Stimulated activated CD4-positive, alpha-beta T cell treated with anti-CD3 and anti-CD28 coated beads, Interleukin-15, amount 100 ng/mL, for 24 hours (primary cell): ENCODE results near the gene NUBPL.
"Not testable (repeated sequence)": the region's sequence is repeated elsewhere in the genome, so short reads cannot be mapped to it uniquely, and the experiment has no call there.

Experiments used
- DNase-seq: peaks from one replicate; pipeline ENCODE4 v3.0.0-alpha.2; 2020

Gene NUBPL

DNA sequence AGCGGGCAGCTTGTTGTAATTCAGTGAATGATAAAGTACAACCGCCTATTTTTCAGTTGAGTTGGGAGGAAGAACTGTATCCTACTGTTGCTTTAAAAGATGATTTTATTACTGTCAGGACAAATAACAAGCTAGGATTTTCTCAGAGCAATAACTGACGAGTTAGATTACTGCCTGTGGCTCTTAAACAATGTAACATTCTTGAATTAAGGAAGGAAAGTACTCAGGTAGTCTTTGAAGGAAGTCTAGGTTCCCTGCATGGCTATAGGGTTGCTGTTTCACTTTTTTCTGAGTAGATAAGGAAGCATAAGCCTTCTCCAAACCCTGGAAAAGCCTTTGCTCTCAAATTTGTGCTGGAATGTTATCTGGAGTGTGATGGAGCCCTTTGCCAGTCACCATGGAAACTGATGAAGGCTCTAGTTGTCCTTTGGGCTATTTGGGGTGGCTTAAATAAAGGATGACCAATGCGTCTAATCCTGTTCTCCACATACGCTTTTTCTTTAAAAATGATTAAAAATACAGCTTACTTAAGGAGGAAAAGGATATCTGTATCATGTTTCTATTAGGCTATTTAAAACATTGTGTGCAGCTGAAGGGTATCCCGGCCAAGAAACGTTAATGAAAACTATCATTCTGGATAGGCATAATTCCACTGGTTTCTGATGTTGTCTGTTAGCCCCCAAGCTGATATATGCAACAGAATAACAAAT, 17.7 kb downstream of the NUBPL start:
- no peak for DNase-seq

DNA sequence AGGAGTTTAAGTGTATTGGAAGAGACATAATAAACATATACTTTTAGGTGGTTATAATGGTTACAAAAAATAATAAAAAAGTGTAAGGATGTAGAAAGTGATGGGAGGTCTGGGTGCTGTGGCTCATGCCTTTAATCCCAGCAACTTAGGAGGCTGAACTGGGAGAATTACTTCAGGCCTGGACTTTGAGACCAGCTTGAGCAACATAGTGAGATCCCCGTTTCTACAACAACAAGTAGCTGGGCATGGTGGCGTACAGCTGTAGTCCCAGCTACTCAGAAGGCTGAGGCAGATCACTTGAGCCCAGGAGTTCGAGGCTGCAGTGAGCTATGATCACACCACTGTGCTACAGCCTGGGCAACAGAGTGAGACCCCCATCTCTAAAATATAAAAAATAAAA, 19.0 kb downstream of the NUBPL start:
- no peak for DNase-seq

DNA sequence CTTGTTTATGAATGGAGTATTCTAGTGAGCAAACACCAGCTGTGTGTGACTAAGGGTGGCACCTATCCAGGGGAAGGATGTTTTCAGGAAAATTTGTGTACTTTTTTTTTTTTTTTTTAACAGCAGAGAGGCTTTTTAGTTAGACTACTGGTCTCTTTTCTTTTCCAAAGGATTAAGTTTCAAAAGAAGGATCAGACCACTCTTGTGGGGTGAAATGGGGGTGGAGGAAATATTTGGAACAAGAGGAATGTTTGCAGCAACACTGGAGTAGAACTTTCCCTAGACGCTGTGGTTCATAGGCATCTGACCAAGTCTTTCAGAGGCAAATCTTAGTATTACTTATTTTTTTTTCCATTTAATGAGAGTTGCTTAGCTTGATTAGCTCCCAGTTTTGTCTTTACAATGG, 21.1 kb downstream of the NUBPL start:
- DNase-seq, result no peak

DNA sequence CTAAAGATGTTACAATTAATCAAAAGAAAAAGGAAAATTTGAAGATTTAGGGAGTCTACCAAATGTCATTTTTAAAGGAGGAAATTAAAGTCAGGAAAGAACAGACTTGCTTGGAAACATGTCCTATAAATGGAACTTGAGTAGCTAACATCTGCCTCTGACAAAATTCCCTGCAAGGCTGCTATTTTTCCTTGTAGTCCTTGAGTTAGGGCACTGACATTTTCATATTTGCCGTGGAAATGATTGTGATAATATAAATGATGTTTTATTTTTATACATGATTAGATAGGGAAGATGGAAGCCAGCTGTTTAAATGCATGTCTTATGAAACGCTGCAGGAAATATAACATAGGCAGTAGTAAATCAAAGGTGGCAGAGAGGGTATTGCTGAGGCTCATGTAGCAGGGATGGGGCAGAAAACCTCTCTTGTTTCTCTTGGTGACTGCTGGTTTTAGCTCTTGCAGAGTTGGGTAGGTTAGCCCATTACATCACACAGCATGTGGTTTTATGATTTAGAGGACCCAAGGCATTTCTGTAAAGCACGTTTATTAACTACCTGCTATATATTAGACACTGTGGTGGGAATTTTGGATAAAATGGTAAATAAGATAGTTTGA, 21.7 kb downstream of the NUBPL start:
- DNase-seq, result no peak

DNA sequence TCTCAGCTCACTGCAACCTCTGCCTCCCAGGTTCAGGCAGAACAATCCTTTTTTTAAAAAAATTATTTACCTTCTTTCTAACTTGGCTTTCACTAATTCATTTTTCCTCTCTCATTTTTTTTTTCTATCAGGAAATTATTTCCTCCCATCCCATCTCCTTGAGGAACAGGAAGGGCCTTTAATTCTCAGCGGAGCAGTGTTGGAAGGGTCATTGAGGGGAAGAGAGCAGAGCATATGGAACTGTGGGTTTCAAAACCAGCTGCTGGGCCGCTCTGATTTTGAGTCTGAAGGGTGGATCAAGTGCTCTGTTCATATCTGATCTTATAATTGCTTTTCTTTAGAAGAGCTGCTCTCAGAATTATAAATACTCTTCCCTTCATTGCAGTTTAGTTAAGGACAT, 29.0 kb downstream of the NUBPL start:
- DNase-seq, result no peak

- DNase-seq, result no peak
Observed at GRCh38 chr14:31592122-31592521, 30.9 kb downstream of the NUBPL start.

- DNase-seq, result no peak
Observed at GRCh38 chr14:31592631-31593030, 31.4 kb downstream of the NUBPL start.

GRCh38 chr14:31596342-31597095, 35.3 kb downstream of the NUBPL start:
- DNase-seq, result no peak

GRCh38 chr14:31605702-31606101, 44.5 kb downstream of the NUBPL start:
- DNase-seq, result no peak

DNA sequence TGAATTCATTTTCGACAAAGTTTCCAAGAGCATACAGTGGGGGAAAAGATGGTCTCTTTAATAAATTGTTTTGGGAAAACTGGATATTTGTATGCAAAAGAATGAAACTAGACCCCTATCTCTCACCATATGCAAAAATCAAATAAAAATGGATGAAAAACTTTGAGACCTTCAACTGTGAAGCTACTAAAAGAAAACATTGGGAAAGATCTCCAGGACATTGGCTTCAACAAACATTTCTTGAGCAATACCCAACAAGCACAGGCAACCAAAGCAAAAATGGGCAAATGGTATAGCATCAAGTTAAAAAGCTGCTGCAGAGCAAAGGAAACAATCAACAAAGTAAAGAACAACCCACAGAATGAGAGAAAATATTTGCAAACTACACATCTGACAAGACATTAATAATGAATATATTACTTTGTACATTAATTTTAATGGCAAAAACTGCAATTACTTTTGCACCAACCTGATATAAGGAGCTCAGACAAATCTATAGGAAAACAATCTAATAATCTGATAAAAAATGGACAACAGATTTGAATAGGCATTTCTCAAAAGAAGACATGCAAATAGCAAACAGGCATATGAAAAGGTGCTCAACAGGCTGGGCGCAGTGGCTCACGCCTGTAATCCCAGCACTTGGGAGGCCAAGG, 50.7 kb downstream of the NUBPL start:
- DNase-seq, result no peak

- no peak for DNase-seq
Observed at GRCh38 chr14:31613188-31613587, 52.0 kb downstream of the NUBPL start.

DNA sequence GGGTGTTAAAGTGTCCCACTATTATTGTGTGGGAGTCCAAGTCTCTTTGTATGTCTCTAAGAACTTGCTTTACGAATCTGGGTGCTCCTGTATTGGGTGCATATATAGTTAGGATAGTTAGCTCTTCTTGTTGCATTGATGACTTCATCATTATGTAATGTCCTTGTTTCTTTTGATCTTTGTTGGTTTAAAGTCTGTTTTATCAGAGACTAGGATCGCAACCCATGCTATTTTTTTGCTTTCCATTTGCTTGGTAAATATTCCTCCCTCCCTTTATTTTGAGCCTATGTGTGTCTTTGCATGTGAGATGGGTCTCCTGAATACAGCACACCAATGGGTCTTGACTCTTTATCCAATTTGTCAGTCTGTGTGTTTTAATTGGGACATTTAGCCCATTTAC, 57.7 kb downstream of the NUBPL start:
- DNase-seq, result not testable (repeated sequence)

- no peak for DNase-seq
Observed at GRCh38 chr14:31619440-31619839, 58.2 kb downstream of the NUBPL start.

- DNase-seq, result not testable (repeated sequence)
Observed at GRCh38 chr14:31620898-31621297, 59.7 kb downstream of the NUBPL start.

DNA sequence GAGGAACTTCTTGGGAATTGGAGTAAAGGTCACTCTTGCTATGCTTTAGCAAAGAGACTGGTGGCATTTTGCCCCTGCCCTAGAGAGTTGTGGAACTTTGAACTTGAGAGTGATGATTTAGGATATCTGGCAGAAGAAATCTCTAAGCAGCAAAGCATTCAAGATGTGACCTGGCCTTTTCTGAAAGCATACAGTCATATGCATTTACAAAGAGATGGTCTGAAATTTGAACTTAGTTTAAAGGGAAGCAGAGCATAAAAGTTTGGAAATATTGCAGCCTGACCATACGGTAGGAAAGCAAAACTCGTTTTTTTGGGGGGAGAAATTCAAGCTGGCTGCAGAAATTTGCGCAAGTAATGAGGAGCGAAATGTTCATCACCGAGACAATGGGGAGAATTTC, 60.9 kb downstream of the NUBPL start:
- no peak for DNase-seq

GRCh38 chr14:31652900-31653299, 91.7 kb downstream of the NUBPL start:
- DNase-seq, result not testable (repeated sequence)

- no peak for DNase-seq
Observed at GRCh38 chr14:31657917-31658316, 96.7 kb downstream of the NUBPL start.

DNA sequence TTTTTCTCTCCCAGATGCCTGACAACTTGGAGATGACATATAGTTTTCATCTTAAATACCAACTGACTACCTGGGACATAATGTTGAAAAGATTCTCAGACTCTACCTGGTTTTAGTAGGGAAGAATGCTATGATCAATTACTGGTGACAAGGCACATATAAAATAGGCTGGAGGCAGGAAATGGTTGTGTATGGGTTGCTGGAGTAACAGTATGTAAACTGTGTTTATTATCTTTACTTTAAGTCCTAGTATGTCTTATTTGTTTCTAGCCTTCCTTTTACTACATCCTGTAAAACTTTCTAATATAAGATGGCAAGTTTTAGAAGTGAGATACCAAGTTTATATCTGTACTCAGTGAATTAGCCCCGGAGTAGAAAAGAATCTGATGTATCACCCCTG, 98.1 kb downstream of the NUBPL start:
- no peak for DNase-seq

DNA sequence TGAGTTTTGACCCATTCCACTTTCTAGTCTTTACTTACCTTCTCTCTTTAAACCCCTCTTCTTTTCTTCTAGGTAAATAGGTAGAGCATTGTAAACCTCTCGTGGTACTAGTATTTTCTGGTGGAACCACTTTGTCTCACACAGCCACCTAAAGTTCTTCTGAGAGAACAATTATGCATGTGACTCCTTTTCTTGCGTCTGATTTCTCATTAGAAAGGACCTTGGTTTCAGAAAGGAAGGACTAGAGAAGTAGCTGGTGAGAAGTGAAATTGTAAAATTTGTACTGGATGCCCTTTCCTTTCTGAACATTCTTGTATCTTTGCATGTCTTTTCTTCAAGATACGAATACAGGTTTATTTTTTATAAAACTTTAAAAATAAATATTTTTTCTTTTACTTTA, 99.0 kb downstream of the NUBPL start:
- DNase-seq, result no peak

DNA sequence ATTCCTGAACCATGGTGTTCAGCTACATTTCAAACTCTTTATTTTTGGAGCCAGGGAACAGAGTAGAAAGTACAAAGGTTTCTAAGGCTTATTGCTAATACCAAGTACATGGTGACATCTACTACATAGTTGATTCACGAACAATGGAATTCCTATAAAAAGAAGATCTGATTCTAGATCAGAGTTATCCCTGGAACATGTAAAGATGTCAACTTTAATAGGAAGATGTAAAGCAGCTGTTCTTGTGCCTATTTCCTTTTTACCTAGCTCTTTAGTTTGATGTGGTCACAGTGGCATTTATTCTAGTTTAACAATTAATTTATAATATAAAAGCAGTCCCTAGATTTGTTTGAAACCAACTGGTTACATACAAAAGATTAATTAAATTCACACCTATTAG, 99.5 kb downstream of the NUBPL start:
- no peak for DNase-seq

- DNase-seq, result no peak
Observed at GRCh38 chr14:31668348-31668747, 107.1 kb downstream of the NUBPL start.

DNA sequence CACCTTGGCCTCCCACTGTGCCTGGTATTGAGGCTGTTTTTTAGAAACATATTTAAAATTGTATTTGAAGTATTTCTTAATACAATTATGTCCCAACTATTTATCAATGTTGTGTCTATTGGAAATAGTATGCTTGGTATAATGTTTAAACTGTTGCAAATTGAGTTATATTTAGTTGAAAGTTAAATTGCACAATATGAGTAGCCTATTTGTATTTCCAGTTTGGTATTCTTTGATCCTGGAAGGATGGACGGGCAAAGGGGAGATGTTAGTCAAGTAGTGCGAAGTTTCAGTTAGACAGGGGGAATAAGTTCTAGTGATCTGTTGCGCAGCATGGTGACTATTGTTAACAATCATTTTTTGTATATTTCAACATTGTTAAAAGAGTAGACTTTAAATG, 111.5 kb downstream of the NUBPL start:
- DNase-seq, result no peak

- no peak for DNase-seq
Observed at GRCh38 chr14:31677052-31677451, 115.8 kb downstream of the NUBPL start.

DNA sequence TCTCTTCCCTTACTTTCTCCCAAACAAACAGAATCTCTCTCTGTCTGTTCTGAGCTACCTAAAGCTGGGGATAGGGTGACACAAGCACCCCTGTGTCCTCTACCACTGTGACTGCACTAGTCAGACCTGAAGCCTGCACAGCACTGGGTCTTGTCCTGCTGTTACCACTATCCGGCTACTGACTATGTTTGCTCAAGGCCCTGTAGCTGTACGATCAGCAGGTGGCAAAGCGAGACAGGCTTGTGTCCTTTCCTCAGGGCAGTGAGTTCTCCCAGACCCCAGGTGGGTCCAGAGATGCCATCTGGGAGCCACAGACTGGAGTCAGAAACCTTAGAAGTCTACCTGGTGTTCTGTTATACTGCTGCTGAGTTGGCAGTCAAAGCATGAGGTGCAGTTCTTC, 116.4 kb downstream of the NUBPL start:
- no peak for DNase-seq
